ENCODE measurements around the gene HOXD9.

DNA sequence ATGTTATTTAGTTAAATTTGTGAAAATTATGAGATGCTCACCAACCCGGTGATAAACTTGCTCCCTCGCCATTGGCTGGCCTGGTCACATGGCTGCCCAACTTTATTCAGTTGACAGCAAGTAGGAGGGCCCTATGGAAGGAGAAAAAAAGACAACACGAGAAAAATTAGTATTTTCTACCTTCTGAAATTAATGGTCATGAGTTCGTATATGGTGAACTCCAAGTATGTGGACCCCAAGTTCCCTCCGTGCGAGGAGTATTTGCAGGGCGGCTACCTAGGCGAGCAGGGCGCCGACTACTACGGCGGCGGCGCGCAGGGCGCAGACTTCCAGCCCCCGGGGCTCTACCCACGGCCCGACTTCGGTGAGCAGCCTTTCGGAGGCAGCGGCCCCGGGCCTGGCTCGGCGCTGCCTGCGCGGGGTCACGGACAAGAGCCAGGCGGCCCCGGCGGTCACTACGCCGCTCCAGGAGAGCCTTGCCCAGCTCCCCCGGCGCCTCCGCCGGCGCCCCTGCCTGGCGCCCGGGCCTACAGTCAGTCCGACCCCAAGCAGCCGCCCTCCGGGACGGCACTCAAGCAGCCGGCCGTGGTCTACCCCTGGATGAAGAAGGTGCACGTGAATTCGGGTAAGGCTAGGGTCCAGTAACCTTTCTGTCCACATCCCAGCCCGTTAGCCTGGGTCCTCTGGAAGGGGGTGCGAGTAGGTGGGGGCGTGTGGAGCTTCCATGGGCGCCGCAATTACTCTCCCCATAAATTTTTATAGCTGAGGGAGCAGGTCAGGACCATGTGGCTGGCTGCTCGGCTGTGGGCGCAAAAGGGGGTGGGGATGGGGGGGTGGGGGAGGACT is 29.1 kb downstream of the HOXD9 start, which contains the start of gene HOXD4:
- TF ChIP-seq POLR2A (IDR thresholded peaks at IDR 0.05) = no peak
- TF ChIP-seq, protein P1, sequence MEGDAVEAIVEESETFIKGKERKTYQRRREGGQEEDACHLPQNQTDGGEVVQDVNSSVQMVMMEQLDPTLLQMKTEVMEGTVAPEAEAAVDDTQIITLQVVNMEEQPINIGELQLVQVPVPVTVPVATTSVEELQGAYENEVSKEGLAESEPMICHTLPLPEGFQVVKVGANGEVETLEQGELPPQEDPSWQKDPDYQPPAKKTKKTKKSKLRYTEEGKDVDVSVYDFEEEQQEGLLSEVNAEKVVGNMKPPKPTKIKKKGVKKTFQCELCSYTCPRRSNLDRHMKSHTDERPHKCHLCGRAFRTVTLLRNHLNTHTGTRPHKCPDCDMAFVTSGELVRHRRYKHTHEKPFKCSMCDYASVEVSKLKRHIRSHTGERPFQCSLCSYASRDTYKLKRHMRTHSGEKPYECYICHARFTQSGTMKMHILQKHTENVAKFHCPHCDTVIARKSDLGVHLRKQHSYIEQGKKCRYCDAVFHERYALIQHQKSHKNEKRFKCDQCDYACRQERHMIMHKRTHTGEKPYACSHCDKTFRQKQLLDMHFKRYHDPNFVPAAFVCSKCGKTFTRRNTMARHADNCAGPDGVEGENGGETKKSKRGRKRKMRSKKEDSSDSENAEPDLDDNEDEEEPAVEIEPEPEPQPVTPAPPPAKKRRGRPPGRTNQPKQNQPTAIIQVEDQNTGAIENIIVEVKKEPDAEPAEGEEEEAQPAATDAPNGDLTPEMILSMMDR (IDR thresholded peaks at IDR 0.05) = no peak
